Measurements from ENCODE around the gene ARSG. TPM values are rescaled to one million over a fixed set of nuclear protein-coding genes. Genes with fewer than 3 reads are reported as not detected.
A peak's percentile ranks its signal among the peaks of the same experiment; 100 is the strongest.
"Not testable (repeated sequence)": the region's sequence is repeated elsewhere in the genome, so short reads cannot be mapped to it uniquely, and the experiment has no call there.

Gene ARSG
- total RNA-seq, 3 donors from 2014 or later, result 9.3 to 14.8 (median 9.5) TPM

DNA sequence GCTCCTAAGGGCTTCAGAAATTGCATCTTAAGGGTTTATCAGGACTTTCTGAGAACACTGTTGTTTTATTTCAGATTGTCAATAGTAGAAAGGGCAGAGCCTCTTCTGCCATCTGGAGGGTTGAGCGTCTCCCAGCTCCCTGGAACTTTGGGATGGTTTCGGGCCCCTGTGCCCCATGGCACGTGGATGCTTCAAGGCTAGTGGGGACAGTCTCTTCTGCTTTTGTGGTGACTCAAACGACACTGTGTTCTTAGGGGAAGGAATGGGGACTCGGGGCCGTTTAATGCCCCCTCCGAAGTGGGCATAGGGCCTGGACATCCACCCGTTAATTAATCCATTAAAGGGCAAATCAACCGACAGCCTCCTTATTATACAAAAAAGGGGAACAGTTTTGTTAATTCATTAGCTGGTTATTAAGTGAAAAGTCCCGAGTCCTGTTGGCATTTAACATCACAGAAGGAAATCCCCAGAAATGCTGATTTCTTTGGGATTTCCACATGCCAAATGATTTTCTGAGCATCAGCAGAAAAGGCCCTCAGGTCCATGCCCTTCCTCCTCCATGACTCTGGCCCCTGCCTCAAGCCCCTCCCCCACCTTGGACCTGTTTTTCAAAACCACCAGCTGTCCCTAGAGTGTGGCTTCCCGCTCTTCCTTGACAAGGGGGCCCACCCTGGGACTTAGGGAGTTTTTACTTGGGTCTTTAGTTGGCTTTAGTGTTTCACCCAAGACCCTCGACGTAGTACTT, 68.7 kb downstream of the ARSG start:
- TF ChIP-seq POLR2A (IDR thresholded peaks at IDR 0.05) (no peak), POLR2AphosphoS5 (IDR thresholded peaks at IDR 0.05) (no peak)
- TF ChIP-seq, protein P1, sequence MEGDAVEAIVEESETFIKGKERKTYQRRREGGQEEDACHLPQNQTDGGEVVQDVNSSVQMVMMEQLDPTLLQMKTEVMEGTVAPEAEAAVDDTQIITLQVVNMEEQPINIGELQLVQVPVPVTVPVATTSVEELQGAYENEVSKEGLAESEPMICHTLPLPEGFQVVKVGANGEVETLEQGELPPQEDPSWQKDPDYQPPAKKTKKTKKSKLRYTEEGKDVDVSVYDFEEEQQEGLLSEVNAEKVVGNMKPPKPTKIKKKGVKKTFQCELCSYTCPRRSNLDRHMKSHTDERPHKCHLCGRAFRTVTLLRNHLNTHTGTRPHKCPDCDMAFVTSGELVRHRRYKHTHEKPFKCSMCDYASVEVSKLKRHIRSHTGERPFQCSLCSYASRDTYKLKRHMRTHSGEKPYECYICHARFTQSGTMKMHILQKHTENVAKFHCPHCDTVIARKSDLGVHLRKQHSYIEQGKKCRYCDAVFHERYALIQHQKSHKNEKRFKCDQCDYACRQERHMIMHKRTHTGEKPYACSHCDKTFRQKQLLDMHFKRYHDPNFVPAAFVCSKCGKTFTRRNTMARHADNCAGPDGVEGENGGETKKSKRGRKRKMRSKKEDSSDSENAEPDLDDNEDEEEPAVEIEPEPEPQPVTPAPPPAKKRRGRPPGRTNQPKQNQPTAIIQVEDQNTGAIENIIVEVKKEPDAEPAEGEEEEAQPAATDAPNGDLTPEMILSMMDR (IDR thresholded peaks at IDR 0.05), result no peak
- Histone ChIP-seq H3K27ac (no peak overlapping the region), H3K9me3 (no peaks in the 10 kb centered on the region), H3K27me3 (no peaks in the 10 kb centered on the region), H3K36me3 (no peaks in the 10 kb centered on the region), H3K4me3 (no peak overlapping the region), H3K4me1 (no peaks in the 10 kb centered on the region)
- intact Hi-C loops (cut with DNase I; ENCODE audit: low total_unique reads), result no loop called here
- DNase-seq (ENCODE audit: low spot score in 2 of 2), result no peak

DNA sequence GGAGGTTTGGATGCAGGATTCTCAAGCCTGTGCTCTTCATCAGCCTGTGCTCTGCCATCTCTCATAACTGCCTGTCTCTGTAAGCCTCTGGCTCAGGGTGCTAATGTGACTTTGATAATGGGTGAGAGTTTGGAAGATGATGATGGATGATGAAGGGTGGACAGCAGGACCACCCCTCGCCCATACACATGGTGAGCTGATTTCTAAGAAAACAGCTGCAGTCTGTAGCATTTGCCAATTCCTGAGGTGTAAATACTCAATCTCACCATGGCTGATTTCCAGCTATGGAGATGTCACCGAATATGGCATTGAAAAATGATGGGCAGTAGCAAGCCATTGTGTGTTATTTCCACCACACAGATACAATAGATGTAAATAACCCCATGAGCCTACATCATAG, 74.2 kb downstream of the ARSG start:
- no peak for DNase-seq (ENCODE audit: low spot score in 2 of 2)
- intact Hi-C loops (cut with DNase I; ENCODE audit: low total_unique reads), result no loop called here
- Histone ChIP-seq H3K9me3 (no peaks in the 10 kb centered on the region), H3K27ac (no peak overlapping the region), H3K4me3 (no peak overlapping the region), H3K27me3 (no peaks in the 10 kb centered on the region), H3K36me3 (no peaks in the 10 kb centered on the region), H3K4me1 (no peaks in the 10 kb centered on the region)
- TF ChIP-seq POLR2AphosphoS5 (IDR thresholded peaks at IDR 0.05), result no peak
- TF ChIP-seq POLR2A (IDR thresholded peaks at IDR 0.05), result no peak

DNA sequence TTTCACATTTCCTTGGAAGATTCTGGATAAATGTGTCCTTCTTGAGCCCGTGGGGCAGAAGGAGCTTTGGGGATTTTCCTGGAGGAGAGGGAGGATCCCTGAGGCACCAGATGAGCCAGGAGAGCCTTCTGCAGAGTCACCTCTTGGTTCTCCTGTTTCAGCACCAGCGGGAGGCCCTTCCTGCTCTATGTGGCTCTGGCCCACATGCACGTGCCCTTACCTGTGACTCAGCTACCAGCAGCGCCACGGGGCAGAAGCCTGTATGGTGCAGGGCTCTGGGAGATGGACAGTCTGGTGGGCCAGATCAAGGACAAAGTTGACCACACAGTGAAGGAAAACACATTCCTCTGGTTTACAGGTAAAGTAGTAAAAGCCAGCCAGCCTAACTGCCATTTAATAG, 77.1 kb downstream of the ARSG start:
- TF ChIP-seq POLR2AphosphoS5 (IDR thresholded peaks at IDR 0.05) (no peak), POLR2A (IDR thresholded peaks at IDR 0.05) (no peak)
- TF ChIP-seq, protein P1 (IDR thresholded peaks at IDR 0.05), result no peak
- intact Hi-C loops (cut with DNase I; ENCODE audit: low total_unique reads), result no loop called here
- Histone ChIP-seq H3K27me3 (no peaks in the 10 kb centered on the region), H3K27ac (no peak overlapping the region), H3K36me3 (no peaks in the 10 kb centered on the region), H3K4me1 (no peaks in the 10 kb centered on the region), H3K9me3 (no peaks in the 10 kb centered on the region), H3K4me3 (no peak overlapping the region)
- no peak for DNase-seq (ENCODE audit: low spot score in 2 of 2)

DNA sequence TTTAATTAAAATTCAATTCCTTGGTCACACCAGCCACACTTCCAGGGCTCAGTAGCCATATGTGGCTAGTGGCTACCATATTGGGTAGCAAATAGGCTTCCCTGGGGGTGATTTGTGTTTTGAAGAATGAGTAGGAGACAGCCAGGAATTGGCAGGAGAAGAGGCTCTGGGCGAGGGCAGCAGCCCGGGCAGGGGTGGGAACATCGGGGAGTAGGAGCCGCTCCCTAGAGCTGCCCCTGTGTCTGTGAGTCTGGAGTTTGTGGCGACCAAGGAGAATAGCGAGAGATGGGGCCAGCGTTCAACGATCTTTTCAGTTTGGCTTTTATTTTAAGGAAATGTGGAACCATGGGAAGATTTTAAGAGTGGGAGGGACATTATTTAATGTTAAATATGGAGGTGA, 84.3 kb downstream of the ARSG start:
- TF ChIP-seq POLR2A (IDR thresholded peaks at IDR 0.05), result no peak
- TF ChIP-seq, protein P1 (IDR thresholded peaks at IDR 0.05), result no peak
- TF ChIP-seq POLR2AphosphoS5 (IDR thresholded peaks at IDR 0.05), result no peak
- Histone ChIP-seq H3K4me3 (no peak overlapping the region), H3K36me3 (no peaks in the 10 kb centered on the region), H3K27me3 (no peaks in the 10 kb centered on the region), H3K4me1 (peaks cover 3 to 15% of the 10 kb centered on the region in 2 donors), H3K27ac (no peak overlapping the region), H3K9me3 (no peaks in the 10 kb centered on the region)
- intact Hi-C loops (cut with DNase I; ENCODE audit: low total_unique reads), result no loop called here
- DNase-seq (ENCODE audit: low spot score in 2 of 2), result no peak

DNA sequence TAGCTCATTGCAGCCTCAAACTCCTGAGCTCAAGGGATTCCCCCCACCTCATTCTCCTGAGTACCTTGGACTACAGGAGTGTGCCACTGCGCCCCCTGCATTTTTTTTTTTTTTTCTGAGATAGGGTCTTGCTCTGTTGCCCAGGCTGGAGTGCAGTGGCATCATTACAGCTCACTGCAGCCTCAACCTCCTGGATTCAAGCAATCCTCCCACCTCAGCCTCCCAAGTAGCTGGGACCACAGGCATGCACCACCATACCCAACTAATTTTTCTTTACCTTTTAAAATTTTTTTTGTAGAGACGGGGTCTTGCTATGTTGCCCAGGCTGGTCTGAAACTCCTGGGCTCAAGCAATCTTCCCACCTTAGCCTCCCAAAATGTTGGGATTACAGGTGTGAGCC, 84.9 kb downstream of the ARSG start:
- peaks cover 3 to 15% of the 10 kb centered on the region in 2 donors for H3K4me1 ChIP-seq
- H3K36me3 ChIP-seq; H3K27ac ChIP-seq; H3K27me3 ChIP-seq; H3K4me3 ChIP-seq; DNase-seq (ENCODE audit: low spot score in 2 of 2); H3K9me3 ChIP-seq; intact Hi-C loops (cut with DNase I; ENCODE audit: low total_unique reads): not testable (repeated sequence)

DNA sequence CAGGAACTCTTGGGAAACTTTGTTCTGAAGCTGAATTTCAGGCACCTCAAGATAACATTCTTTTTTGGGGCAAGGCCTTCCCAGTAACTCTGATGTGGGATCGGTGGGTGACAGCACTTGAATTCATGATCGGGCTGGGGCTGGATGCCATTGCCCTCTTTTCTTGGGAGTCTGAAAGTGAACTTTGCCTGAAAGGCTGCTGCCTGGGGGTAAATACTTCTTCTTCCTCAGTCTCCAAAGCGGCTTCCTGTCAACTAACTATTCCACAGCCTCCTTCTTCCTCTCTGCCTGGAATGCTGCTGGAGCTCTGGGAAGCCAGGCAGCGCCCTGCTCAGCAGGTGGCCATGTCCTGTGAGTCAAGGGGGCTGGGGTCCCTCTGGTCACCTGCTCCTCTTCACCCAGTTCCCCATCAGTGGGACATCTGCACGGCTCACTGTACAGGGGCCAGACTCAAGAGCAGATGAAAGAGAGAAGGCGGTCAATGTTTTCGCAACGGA, 86.5 kb downstream of the ARSG start:
- peak overlapping the region in 2 of 3 donors; percentile 16 to 53 for H3K4me3 ChIP-seq
- H3K4me1 ChIP-seq, result peaks cover 3 to 15% of the 10 kb centered on the region in 2 donors
- H3K27me3 ChIP-seq, result no peaks in the 10 kb centered on the region
- TF ChIP-seq, protein P1 (IDR thresholded peaks at IDR 0.05), result no peak
- TF ChIP-seq POLR2A (IDR thresholded peaks at IDR 0.05) (no peak), POLR2AphosphoS5 (IDR thresholded peaks at IDR 0.05) (no peak)
- intact Hi-C loops (cut with DNase I; ENCODE audit: low total_unique reads), result no loop called here
- no peaks in the 10 kb centered on the region for H3K9me3 ChIP-seq
- H3K27ac ChIP-seq, result peak overlapping the region; percentile 98 to 99
- no peaks in the 10 kb centered on the region for H3K36me3 ChIP-seq
- no peak for DNase-seq (ENCODE audit: low spot score in 2 of 2)
